Gastrocnemius medialis (tissue), 4 donors: ENCODE results near the gene PARD3B.

ENCODE experiments used
- CTCF ChIP-seq, 5 experiments: fragments of 450-650 bp in 3 of 5; fragments of 200-600 bp in 2 of 5; sonication (generic) in 2 of 5; IDR thresholded peaks in 4 of 5; conservative IDR thresholded peaks in 1 of 5; 1 replicate in 4 of 5; 2 replicates in 1 of 5; pipeline ENCODE4 v1.5.1; 2016 to 2019; ENCODE audit warnings: antibody characterized with exemption in 5 of 5, mild to moderate bottlenecking in 3 of 5, moderate library complexity in 3 of 5
- POLR2A ChIP-seq, 2 donors: fragments of 450-650 bp; IDR thresholded peaks; one replicate each; pipeline ENCODE4 v1.6.1; 2017; ENCODE audit warnings: antibody characterized with exemption in 2 of 2, mild to moderate bottlenecking in 2 of 2, moderate library complexity in 2 of 2

- TF ChIP-seq CTCF (IDR thresholded peaks at IDR 0.05 in 4 of 5, conservative IDR thresholded peaks at IDR 0.05 in 1 of 5) (no peak), POLR2A (IDR thresholded peaks at IDR 0.05) (no peak)
Measured at GRCh38 chr2:204497855-204498254, 47.4 kb upstream of the PARD3B start.
